DMS153 treated with DMSO at 0.1 percent for 48 hours (cell line): ENCODE results near the gene SAMD9L.
A peak's percentile ranks its signal among the peaks of the same experiment; 100 is the strongest.

Experiments used
- DNase-seq: peaks from one replicate; lab custom pipeline; 2025; ENCODE audit not compliant: unreplicated experiment; lab: John Stamatoyannopoulos, UW

Gene SAMD9L

GRCh38 chr7:93148144-93148543 is at the start of gene SAMD9L:
Gene SAMD9L, minus strand, starts transcription at chr7:93148385. Its CDS starts 12,414 bp downstream, at chr7:93135971.
- DNase-seq = no peak

DNA sequence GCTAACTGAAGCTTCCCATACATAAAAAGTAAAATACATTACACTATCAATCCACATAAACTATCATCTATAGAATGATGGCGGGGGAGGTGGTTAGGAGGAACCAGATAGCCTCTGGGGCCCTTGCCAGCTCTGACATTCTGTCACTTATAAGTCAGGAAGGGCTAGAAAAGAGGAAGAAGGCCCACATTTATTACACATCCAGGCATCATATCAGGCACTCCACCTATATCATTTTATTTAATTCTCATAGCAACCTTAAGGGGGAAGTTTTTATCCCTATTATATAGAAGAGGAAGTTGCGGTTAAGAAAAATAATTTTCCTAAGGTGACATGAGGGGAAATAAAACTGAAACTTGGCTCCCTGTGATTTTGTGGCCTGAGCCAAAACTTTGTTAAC is 48.2 kb upstream of the SAMD9L start:
- no peak for DNase-seq

DNA sequence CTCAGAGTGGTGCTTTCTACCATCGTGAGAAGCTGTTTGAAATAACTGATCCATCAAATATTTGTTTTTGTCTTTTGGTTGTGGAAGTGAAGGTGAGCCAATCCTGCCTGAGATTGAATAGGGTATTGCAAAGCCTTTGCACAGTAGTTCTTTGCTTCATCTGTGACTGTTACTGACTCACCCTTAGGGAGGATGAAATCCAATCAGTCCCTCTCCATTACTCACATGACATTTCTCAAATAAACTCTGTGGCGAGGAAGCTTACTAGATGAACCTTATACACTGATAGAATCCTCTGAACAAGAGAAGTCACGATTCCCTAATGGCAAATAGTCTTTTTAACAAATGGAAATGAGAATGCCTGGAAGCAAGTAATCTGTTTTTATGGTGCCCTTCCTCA is 46.2 kb upstream of the SAMD9L start:
- no peak for DNase-seq

DNA sequence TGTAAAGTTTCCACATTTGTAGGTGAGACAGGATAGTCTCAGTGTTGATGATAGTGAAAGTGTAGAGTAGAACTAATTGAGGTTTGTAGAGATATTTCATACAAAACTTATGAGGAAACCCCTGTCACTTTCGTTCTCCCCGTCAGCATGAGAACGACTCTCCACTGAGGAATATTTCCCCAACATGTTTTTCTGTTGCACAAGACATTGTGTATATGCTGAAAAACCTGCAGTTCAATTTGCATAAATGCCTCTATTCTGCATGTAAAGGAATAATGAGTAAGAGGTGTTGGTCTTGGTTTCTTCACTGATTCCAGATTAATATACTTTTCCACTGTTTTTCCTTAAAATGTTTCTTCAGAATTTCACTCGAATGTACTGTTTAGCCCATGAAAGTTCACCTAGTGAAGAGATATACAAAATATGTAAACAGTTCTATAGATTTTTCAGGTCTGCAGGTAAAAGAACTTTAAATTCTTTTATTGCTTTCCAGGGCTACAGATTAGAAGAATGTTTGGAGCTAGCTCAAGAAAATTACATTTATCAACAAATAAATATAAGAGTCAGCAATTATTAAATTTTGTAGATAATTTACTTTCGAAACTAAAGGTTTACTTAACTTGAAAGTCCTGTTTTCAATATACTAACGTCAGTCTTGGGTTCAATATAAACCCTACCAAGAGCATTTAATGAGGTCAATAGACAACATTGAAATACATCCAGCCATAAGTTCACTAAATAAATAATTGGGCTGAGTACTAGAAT is 40.9 kb upstream of the SAMD9L start:
- DNase-seq = no peak

DNA sequence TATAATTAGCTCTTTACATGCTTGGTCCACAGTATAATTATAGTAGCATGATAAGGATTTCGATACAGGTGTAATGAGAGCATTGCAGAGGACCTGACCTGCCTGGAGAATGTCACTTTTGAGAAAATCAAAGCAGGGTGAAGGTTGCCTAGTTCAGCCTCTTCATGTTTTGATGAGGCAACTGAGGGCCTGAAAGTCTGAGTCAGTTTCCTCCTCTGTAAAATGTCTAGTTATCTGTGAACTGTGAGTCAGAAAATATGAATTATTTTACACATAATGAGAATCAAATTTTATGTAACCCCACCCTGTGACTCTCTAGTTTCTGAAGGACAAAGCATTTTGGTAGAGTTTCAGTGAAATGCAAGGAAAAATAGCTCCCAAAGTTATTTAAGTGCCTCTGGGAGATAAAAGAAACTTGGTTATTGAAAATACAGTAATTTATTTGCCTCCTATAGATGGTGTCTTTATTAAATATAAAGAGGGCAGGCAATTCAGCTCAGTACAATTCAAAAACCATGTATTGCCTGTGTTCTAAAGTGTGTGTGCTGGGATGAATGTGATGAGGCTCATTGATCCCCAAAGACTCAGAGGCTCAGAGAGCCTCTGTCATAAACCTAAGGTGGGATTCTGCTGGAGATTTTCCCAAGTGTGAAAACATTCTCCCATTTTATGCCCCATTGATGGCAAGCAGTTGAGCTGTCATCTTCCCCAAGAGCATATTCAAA is 37.3 kb upstream of the SAMD9L start:
- DNase-seq = no peak

DNA sequence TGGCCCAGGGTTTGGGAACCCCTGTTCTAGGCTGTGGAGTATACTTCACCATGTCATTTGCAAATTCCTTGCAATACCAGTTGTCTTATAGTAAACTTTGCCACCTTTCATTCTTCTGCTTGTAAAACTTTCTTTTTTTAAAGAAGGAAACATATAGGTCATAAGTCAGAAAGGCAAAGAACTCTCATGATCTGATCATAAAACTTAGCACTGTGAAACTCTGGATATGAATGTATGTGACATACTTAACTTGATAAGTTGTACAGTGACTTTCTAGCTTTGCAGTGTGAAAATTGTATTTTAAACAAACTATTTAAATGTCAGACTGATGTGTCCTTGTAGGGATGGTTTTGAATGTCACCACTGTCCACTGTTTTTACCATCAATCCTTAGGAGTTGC is 31.0 kb upstream of the SAMD9L start:
- no peak for DNase-seq

DNA sequence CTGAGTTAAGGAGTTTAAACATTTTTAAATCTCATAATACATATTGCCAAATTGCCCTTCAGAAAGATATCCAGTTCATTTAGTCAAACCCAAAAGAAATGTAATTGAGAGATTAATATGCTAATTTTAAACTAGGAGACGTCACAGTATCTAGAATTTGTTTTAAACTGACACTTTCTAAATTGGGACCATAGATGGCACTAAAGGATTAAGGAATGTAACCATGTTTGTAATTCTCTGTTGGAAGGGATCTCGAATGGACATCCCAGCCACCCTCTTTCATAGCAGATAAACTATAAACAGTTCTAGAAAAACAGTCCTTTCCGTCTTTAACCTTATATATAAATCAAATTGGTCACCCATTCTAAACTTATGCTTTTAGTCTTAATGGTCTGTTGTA is 30.0 kb upstream of the SAMD9L start:
- peak; percentile 65 for DNase-seq

- DNase-seq = no peak
These were observed 28.9 kb upstream of the SAMD9L start for GRCh38 chr7:93176992-93177580.

DNA sequence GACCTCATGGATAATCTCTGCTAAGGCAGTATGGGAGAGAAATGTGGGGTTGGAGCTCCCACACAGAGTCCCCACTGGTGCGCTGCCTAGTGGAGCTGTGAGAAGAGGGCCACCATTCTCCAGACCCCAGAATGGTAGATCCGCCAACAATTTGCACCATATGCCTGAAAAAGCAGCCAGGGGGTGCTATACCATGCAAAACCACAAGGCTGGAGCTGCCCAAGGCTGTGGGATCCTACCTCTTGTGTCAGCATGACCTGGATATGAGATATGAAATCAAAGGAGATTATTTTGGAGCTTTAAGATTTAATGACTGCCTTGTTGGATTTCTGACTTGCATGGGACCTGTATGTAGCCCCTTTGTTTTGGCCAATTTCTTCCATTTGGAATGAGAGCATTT is 27.0 kb upstream of the SAMD9L start:
- DNase-seq = no peak

DNA sequence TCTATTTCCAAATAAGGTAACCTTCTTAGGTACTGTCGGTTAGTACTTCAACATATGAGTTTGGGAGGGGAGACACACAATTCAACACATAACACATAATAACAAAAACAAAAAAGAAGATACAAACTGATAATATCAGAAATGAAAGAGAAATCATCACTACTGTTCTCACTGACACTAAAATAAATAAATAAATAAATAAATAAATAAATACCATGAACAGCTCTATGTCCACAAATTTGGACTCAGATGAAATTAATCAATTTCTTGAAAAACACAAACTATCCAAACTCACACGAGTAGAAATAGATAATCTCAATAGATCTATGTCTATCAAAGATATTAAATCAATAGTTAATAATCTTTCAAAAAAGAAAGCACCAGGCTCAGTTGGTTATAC is 24.5 kb upstream of the SAMD9L start:
- DNase-seq = no peak

- DNase-seq = no peak
These were observed 23.5 kb upstream of the SAMD9L start for GRCh38 chr7:93171606-93172226.

DNA sequence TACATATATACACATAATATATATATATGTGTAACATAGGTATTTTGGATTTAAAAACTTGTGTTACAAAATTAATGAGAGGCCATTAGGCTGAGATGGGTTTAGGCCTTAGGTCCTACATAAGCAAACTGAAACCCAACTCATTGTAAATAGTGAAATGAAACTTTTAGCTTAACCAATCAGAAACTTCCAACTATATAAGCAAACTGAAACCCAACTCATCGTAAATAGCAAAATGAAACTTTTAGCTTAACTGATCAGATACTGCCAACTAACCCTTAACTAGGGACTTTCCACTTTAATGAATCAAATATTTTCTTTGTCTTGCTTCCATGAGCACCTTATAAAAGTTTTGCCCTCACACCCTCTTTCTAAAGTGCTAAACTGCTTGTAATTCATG is 17.3 kb upstream of the SAMD9L start:
- no peak for DNase-seq

- DNase-seq = no peak
These were observed 16.6 kb upstream of the SAMD9L start for GRCh38 chr7:93164766-93165165.

GRCh38 chr7:93161181-93161762 is 13.1 kb upstream of the SAMD9L start:
- DNase-seq = no peak

- DNase-seq = no peak
These were observed 12.2 kb upstream of the SAMD9L start for GRCh38 chr7:93160410-93160809.

- no peak for DNase-seq
These were observed 11.3 kb upstream of the SAMD9L start for GRCh38 chr7:93159490-93159889.

- DNase-seq = no peak
These were observed 8.7 kb upstream of the SAMD9L start for GRCh38 chr7:93156884-93157283.

GRCh38 chr7:93150200-93150835 is 2.1 kb upstream of the SAMD9L start:
- DNase-seq = no peak

DNA sequence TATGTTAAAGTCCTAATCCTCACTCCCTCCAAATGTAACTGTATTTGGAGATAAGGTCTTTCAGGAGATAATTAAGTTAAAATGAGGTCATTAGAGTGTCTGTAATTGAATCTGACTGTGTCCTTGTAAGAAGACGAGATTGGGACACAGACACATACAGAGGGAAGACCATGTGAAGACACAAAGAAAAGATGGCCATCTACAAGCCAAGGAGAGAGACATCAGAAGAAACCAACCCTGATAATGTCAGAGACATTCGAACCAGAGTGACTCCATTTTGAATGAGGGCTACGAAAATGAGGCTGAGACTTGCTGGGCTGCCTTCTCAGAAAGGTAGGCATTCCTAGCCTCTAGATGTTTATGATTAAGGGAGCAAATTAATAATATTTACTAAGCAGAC is 542 bp upstream of the SAMD9L start:
- no peak for DNase-seq

DNA sequence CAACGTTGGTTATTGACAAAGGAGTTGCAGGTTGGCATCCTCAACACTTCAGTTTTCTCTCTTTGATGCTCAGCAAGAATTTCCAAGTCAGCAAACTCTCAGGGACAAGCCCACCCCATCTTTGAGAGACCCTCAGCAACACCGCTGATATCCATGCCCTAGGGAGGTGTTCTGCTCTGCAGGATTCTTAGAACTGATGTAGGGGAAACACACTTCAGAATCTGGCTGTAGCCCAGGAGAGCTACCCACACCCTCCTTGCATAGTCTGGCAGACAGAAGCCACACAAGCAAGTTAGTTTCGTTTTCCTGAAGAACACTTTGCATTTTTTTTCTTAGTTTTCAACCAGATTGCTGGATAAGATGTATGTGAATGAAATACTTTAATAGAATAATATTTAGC is 822 bp downstream of the SAMD9L start:
- DNase-seq = no peak
